K562 (cell line): ENCODE measurements around the gene SASH3. TPM values are rescaled to one million over a fixed set of nuclear protein-coding genes. Genes with fewer than 3 reads are reported as not detected.

Experiments used
- CBX8 ChIP-seq: fragments of 200-600 bp; sonication (generic); IDR thresholded peaks from 2 replicates; pipeline ENCODE4 v1.6.1; 2012; ENCODE audit warnings: borderline replicate concordance, mixed run types, low read depth, mild to moderate bottlenecking, moderate library complexity, mixed read lengths, low read length, control low read depth, inconsistent platforms; ENCODE audit not compliant: poor library complexity, severe bottlenecking; ENCODE audit errors: extremely low read depth
- ESRRA ChIP-seq: fragments of 450-650 bp; IDR thresholded peaks from 2 replicates; pipeline ENCODE4 v1.6.1; 2014; ENCODE audit warnings: low read depth, mild to moderate bottlenecking, moderate library complexity, borderline replicate concordance
- FOSL1 ChIP-seq: fragments of 200-800 bp; sonication (Bioruptor generic); conservative IDR thresholded peaks from 2 replicates; pipeline ENCODE4 v1.6.1; 2016; ENCODE audit warnings: missing genetic modification characterization, missing compliant biosample characterization
- FOXK2 ChIP-seq, 2 experiments: fragments of 450-650 bp; IDR thresholded peaks in 1 of 2; conservative IDR thresholded peaks in 1 of 2; 2 replicates each; pipeline ENCODE4 v1.6.1; 2016; ENCODE audit warnings: low read depth in 2 of 2, mild to moderate bottlenecking in 1 of 2
- HIVEP1 ChIP-seq: fragments of 250-450 bp; sonication (Bioruptor Pico); IDR thresholded peaks from 2 replicates; pipeline ENCODE4 v1.4.0; 2020; ENCODE audit warnings: mild to moderate bottlenecking
- KLF16 ChIP-seq: IDR thresholded peaks from 2 replicates; pipeline ENCODE4 v1.6.1; 2016; ENCODE audit warnings: antibody characterized with exemption
- KLF6 ChIP-seq: fragments of 250-450 bp; sonication (Bioruptor Pico); IDR thresholded peaks from 2 replicates; pipeline ENCODE4 v1.4.0; 2020; ENCODE audit warnings: mild to moderate bottlenecking, moderate library complexity, borderline replicate concordance
- MED1 ChIP-seq: sonication (generic); formaldehyde crosslinking; IDR thresholded peaks from 2 replicates; pipeline ENCODE4 v1.8.1; 2023; ENCODE audit warnings: missing genetic modification reagents, borderline replicate concordance
- MTA1 ChIP-seq: fragments of 450-650 bp; IDR thresholded peaks from 2 replicates; pipeline ENCODE4 v1.6.1; 2017; ENCODE audit warnings: borderline replicate concordance
- TFAM ChIP-seq: fragments of 250-450 bp; sonication (Bioruptor Pico); conservative IDR thresholded peaks from 2 replicates; pipeline ENCODE4 v1.5.0; 2021; ENCODE audit warnings: mild to moderate bottlenecking, moderate library complexity
- ZBTB49 ChIP-seq: sonication (generic); formaldehyde crosslinking; IDR thresholded peaks from 2 replicates; pipeline ENCODE4 v1.8.0; 2022; ENCODE audit warnings: missing genetic modification reagents, mild to moderate bottlenecking, borderline replicate concordance
- ZFP36 ChIP-seq: fragments of 150-350 bp; IDR thresholded peaks from 2 replicates; pipeline ENCODE4 v1.6.1; 2018; ENCODE audit warnings: low read length, low read depth; ENCODE audit not compliant: partially characterized antibody
- ZNF717 ChIP-seq: fragments of 250-450 bp; sonication (Bioruptor Pico); IDR thresholded peaks from 2 replicates; pipeline ENCODE4 v1.5.0; 2021
- ZNF77 ChIP-seq: fragments of 250-450 bp; sonication (Bioruptor Pico); IDR thresholded peaks from 2 replicates; pipeline ENCODE4 v1.5.0; 2020
- polyA plus RNA-seq, 8 experiments: library from polyadenylated mRNA; depleted of rRNA in 4 of 8; stranded (reverse) in 5 of 8; unstranded in 3 of 8; fragments of >200 nt; fragmentation: Nextera tagmentation in 2 of 8; fragmentation: Illumina TruSeq in 1 of 8; extraction: Ambion mirVana in 2 of 8; extraction: Trizol in 1 of 8; gene quantifications; 2 replicates each; pipeline versions ENCODE4 v1.2.1 to v1.2.3, GENCODE V29; 2011 to 2014; ENCODE audit warnings: inconsistent platforms in 1 of 8, missing spikeins in 1 of 8
- total RNA-seq, 7 experiments: library from RNA; depleted of rRNA in 6 of 7; stranded (reverse); fragments of >200 nt in 6 of 7; fragmentation: Illumina TruSeq in 2 of 7; extraction: Trizol in 2 of 7; gene quantifications; 2 replicates each; pipeline versions ENCODE4 v1.2.1 to v1.2.3, GENCODE V29; 2011 to 2021; ENCODE audit warnings: low replicate concordance in 1 of 7
- TF ChIP-seq, protein P1 (sequence below): fragments of 450-650 bp; IDR thresholded peaks from 2 replicates; pipeline ENCODE4 v1.6.1; 2016; ENCODE audit warnings: low read depth, mild to moderate bottlenecking, moderate library complexity

Gene SASH3
- total and polyA plus RNA-seq, 9 of the 15 experiments (the other 6 are each of a cell fraction or from before 2014, with no cell fraction given), result 0.03 to 0.72 (median 0.08) TPM

DNA sequence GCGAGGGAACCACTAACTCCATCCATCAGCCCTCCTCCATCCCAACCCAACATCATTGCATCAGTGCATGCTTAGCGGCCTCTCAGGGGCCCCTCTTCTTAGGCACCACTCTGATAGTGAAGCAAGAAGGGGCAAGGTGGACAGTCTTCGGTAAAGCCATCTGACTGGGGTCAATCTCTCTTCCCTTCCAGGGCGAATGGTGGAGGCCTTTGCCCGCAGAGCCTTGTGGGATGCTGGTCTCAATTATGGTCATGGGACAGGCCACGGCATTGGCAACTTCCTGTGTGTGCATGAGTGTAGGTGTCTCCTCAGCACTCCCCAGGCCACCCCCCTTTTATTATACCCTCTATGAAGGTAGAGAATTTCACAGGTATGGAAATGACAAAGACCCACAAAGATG is 18.8 kb upstream of the SASH3 start (continued):
- no peak for TF ChIP-seq TFAM (CRISPR knock-in tag)
- TF ChIP-seq KLF16, result no peak
- TF ChIP-seq MTA1, result no peak
- TF ChIP-seq ZFP36, result no peak
- TF ChIP-seq FOSL1 (tag), result no peak
- TF ChIP-seq ZBTB49 (CRISPR knock-in tag), result no peak
- no peak for TF ChIP-seq ZNF77 (CRISPR knock-in tag)
- no peak for TF ChIP-seq ZNF717 (CRISPR knock-in tag)
- TF ChIP-seq ESRRA, result no peak
- no peak for TF ChIP-seq FOXK2 (conservative IDR thresholded peaks at IDR 0.05 in 1 of 2, IDR thresholded peaks at IDR 0.05 in 1 of 2; ENCODE audit: low read depth in 2 of 2)
- no peak for TF ChIP-seq HIVEP1 (CRISPR knock-in tag)
- no peak for TF ChIP-seq KLF6 (CRISPR knock-in tag)
- no peak for TF ChIP-seq CBX8
- TF ChIP-seq, protein P1, sequence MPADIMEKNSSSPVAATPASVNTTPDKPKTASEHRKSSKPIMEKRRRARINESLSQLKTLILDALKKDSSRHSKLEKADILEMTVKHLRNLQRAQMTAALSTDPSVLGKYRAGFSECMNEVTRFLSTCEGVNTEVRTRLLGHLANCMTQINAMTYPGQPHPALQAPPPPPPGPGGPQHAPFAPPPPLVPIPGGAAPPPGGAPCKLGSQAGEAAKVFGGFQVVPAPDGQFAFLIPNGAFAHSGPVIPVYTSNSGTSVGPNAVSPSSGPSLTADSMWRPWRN, result no peak
- TF ChIP-seq MED1 (CRISPR knock-in tag), result no peak
